HS-27A (cell line): Measurements from ENCODE around the gene SP140.
"Not testable (repeated sequence)": the region's sequence is repeated elsewhere in the genome, so short reads cannot be mapped to it uniquely, and the experiment has no call there.

ENCODE experiments used
- DNase-seq: peaks from one replicate; pipeline ENCODE4 v3.0.0-alpha.2; 2012; ENCODE audit warnings: low read depth, missing footprints

SP140 gene

DNA sequence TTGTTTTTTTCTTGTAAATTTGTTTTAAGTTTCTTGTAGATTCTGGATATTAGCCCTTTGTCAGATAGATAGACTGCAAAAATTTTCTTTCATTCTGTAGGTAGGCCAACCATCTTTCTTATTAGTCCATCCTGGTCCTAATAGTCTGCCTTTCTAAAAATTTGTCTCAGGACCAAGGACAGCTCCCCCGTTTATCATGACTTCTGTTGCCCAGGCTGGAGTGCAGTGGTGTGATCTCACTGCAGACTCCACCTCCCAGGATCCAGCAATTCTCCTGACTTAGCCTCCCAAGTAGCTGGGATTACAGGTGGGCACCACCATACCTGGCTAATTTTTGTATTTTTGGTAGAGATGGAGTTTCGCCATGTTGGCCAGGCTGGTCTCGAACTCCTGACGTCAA lies 63.8 kb downstream of the SP140 start:
- peak; percentile 0 for DNase-seq

DNA sequence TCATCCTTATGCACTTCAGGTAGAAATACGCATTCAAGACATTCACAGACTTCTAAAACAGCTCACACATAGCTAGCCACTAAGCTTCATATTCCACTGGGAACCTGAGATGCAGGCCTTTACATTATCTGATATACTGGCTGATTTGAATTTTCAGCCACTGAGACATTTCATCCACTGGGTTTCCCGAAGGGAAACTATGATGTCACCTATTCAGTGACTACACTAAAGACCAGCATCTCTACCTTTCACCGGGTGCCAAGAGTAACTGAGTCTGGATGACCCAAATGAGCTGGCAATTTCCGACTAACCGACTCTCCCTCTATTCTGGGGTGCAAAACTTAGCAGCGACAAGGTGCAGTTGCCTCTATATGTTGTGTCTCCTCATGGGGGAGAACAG lies 69.7 kb downstream of the SP140 start:
- DNase-seq, result no peak

GRCh38 chr2:230296917-230297316 lies 71.4 kb downstream of the SP140 start:
- no peak for DNase-seq

GRCh38 chr2:230299618-230300017 lies 74.1 kb downstream of the SP140 start:
- no peak for DNase-seq

DNA sequence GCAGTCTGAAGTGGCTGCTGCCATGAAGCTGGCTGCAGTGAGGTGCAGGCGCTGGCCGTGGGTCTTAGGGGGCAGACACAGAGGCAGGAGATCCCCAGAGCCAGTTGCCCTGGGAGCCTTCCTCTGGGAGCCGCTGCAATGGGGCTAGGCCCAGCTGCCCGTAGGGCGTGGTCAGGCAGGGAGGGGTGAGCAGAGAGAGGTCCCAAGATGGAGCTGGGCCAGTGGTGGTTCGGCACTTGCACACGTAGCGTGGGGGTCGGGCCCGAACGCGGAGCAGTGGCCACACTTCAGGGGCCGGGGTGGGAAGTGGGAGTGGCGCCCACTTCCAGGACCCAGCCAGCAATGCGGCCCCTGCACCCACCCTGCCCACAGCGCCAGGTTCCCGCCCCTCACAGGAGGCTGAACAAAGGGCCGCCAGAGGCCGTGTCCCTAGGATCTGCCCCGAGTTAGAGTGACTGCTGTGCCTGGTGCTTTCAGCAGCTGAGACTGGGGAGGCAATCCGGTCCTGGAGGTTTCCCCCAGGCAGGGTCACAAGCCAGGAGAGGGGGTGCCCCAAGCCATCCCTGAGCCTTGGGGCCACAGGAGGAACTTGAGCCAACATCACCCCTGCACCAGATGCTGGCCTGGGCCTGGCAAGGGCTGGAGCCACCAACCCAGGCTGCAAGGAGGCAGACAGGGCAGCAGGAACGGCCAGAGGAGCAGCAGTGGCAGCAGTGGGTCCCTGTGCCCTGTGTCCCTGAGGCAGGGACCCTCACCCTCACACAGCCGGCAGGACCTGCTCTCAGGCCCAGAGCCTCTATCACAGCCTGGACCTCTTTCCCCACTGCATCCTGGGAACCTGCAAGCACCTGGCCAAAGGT lies 80.1 kb downstream of the SP140 start:
- no peak for DNase-seq

GRCh38 chr2:230306474-230306873 lies 80.9 kb downstream of the SP140 start:
- DNase-seq, result no peak

DNA sequence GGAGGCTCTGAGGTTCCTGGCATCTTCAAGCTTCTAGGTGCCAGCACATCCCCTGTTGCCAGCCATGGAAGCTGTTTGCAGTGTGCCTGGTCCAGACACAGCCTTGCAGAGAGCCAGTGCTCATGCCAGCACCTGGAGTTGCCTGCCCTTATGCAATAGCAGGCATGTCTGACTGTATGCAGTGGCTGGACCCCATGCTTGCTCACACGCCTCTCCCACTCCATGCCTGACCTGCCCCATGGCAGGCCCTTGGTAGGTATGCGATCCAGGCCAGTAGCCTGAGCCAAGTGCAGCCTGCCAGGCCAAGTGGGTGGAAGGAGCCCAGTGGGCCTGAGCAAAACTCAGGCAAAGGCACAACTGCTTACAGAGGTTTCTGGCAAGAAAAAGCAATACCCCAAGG lies 81.9 kb downstream of the SP140 start:
- no peak for DNase-seq

GRCh38 chr2:230308402-230309000 lies 83.0 kb downstream of the SP140 start:
- DNase-seq, result no peak

DNA sequence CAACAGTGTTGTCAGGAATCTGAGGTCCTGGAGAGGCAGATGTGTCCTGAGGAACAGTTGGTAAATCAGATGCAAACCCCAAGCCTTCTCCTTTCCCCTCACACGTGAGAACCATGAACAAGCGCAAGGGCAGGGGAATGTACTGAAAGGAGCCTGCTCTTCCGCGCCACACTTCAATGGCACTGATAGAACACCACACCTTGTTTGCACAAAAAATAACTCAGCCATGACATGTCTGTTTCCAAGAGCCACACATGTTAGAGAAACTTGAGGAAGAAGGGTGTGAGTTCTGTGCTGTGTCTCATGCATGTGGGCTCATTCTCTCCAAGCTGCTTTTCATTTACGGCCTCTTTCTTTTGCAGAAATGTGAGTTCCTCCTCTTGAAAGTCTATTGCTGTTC lies 85.3 kb downstream of the SP140 start:
- not testable (repeated sequence) for DNase-seq

DNA sequence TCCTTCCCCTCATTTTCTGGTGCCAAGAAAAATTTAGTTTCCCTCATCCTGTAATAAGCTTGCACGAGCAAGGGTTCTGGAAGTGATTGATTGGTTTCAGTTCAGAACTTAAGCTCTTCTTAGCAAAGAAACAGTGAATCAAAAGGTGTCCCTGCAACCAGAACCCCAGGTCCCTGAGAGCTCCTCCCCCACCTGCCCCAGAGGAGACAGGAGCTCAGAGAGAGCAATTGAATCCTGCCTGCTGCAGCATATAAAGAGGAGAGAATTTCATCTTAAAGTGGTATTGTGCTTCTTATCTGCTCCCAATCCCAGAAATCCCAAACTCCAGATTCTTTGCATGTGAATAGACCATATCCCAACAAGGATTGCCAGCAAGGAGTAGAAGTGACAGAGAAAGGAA lies 86.1 kb downstream of the SP140 start:
- DNase-seq, result not testable (repeated sequence)

DNA sequence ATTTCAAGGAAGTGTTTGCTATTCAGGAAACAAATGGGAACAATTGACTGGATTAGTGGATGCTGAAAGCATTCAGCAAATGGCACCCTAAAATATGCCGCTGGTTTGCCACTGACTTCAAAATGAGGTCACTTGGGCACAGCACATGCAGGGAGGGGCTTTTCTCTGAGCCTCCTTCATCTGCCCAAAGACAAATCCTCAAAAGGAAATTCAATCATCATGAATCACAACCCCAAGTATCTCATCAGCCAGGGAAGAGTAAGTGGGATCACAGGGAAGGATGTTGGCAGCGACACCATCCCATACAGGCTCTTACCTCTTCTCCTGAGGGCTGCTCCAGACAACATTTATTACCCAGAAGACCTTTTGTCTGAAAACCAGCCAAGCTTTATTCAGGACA lies 87.1 kb downstream of the SP140 start:
- DNase-seq, result no peak

DNA sequence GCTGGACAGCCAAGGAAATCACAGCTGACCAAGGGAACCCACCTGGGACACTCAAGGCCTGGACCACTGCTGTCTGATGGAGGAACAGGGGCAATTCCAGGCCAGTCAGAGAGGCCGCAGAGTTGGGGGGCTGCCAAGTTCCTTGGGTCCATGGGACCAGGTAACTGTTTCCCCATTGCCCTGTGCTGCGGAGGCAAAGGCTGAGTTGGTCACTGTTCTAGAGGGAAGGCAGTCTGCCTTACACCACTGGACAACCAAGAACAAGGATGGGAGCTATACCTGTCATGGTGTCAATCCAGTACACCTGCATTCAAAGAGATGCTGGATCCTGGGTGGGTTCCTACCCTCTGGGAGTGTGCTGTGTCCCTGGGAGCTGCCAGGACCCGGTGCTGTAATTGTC lies 91.8 kb downstream of the SP140 start:
- DNase-seq, result no peak

DNA sequence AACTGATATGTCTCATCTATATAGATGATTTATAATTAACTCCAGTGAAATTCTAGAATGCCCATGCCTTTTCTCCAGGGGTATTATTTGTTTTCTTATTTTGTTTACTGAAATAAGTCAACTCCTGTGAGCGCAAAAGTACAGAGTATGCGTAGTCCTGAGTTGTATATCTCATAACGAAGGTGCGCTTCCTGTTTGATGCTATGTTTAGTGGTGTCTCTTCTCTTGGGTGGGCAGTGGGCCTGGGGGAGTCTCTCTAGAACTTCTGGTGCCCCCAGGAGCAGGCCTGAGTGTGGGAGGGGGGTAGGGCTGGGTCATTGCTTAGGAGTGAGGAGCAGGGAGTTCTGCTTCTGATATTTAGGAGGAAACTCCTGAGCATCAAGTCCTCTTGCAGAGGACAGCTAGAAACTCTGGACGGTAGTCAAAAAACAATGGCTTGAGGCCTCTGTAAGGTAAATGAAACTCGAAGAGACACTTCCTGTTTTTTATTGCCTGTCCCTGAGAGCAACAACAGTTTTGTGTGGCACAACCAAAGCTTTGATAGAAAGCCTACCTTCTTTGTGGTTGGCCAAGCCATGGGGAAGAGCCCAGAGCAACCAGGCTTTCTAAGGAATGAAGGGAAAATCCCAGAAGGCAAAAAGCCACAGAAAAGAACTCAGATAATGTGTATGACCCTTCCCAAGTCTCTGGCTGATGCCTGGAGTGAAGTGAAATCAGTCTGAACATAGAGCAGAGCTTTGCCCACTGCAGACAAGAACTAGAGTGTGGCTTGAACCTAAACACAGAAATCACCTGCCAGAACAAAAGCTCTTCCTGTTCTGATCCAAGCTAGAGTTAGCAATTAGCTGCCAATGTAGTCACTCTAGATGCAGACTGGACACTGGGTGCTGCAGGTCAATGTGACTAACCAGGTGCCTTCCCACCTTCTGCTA lies 92.9 kb downstream of the SP140 start:
- no peak for DNase-seq

DNA sequence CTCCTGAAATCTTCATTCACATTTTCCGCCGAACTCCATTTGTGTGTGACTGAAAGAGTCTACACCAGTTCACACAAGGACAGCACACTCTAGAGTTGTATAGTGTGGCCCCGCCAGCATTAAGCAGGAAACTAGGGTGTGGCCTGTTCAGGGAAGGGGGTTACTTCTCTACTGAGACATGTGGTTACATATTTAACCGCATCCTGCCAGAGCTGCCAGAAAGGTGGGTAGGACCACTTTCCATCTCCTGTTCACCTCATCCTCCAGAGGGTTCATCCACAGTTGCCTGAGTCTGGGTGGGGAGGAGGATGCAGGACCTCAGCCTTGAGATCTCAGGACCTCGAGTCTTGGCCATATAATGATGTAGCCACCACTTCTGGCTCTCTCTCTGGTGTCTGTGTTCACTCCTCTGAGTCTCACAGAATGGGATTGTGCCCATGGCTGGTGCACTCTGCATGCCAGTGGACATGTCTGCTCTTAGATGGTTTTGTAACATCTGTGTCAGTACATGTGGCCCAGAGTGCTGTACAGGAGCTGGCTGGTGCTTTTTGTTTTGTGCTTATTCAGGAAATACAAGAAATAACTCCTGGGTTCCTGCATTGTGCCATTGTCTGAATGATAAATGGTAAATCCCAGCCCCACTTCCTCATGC lies 93.8 kb downstream of the SP140 start:
- no peak for DNase-seq

DNA sequence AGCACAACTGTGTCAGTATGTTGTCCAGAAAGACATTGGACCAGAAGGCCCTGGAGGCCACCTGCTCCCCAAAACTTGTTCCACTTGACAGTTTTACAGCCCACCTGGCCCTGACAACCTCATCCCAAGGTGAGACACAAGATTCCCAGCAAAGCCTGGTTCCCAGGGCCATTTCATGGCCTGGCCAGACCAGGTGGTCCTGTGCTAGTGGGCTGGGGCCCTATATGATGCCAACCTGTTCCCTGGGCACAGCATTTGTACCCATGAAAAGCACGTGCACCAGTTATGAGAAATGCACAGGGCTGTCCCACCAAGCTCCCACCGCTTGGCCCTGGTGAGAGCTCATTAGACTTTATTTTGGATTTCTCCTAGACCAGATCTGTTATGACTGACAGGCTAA lies 95.5 kb downstream of the SP140 start:
- no peak for DNase-seq

DNA sequence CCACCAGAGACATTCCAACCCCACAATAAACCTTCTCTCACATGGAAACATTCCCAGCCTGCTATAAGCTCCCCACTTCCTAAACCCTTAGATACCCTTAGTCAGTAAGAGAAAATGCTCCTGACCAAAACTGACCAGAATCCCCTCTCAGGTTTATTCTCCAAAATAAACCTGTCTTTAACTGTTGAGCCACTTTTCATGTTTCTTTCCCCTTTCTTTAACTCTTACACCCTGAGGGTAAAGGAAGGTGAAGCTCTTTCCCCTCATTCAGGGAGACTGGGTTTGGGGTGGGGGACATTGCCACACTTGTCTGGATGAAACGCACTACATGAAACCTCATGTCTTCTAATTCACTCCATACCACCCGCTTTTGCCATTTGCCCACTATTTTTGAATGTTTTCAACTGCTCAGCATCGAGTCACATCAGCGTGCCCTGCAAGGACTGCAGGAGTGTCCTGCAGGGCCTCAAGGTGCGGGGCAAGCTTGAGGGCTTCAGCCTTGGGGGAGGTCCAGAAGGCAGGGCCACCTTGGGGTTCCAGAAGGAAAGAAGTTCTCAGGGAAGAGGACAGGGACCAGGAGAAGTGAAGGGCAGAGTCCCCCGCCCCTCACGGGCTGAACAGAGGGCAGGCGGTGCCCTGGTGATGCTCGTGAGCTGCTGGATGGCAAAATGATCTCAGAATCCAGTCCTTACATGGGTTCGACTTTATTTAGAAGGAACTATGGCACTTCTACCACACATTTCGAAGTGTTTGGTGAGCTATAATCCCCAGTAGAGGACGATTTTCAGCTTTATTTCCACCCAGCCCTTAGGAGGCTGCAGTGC lies 97.2 kb downstream of the SP140 start:
- no peak for DNase-seq

GRCh38 chr2:230323385-230324106 lies 98.0 kb downstream of the SP140 start:
- no peak for DNase-seq

DNA sequence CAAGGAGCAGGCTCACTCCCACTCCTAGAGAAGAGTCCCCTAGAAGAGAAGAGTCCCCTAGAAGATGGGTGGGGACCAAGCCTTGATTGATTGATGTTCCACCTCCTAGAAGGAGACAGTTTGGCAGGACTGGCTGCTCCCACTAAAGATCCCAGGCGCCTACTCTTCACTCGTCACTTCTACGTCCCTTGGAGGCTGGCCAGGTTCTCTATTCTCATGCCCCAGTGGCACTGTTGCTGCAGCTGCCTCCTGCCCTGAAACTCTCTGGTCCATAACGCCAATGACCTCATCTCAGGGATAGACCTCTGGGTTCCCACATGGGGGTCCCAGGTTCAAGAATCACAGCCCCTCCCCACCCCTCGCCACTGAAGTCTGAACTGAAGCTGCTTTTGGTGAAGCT lies 99.0 kb downstream of the SP140 start:
- no peak for DNase-seq

DNA sequence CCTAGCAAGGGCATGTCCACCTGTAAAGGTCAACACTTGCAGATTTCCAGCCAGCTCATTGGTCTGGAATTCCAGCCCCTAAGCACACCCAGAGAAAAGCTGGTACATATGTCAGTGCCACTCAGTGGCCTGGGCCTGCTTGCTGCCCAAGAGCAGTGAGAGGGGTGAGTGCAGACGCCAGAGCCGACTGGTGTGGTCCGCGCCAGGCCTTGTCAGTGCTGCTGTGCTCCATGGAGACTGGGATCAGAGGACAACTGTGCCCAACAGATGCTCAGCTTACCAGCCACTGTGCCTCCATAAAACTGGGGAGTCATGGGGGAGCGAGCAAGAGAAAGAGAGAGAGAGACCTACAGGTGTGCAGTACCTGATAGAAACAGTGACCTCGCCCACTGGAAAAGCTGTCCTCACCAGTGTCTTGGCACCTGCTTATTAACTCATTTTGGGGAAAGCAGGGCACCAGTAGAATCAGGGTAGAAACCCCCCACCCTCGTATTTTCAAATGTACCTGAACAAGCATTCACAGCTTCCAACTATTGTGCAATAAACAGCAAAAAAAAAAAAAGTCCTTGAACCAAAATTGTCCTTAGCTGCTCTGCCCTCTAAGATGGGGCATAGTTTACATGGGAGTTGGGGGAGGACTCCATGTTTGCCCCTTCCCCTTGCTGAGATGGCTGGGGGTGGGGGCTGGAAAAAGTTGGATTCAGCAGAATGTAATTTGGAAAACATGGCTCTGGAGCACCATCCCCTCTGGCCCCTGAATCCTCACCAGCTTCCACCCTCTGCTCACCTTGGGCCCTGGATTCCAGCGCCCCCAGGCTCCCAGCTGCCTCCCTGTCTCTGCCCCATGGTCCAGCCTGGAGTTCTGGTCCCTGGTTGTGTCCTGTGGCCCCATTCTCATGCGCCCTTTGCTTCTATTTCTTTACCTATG lies 100.0 kb downstream of the SP140 start:
- DNase-seq, result no peak
